ENCODE measurements around the gene BAIAP3. TPM values are rescaled to one million over a fixed set of nuclear protein-coding genes. Genes with fewer than 3 reads are reported as not detected.

Gene BAIAP3
- total RNA-seq, 2 experiments from 2014 or later, result 3.2 to 6.3 TPM

DNA sequence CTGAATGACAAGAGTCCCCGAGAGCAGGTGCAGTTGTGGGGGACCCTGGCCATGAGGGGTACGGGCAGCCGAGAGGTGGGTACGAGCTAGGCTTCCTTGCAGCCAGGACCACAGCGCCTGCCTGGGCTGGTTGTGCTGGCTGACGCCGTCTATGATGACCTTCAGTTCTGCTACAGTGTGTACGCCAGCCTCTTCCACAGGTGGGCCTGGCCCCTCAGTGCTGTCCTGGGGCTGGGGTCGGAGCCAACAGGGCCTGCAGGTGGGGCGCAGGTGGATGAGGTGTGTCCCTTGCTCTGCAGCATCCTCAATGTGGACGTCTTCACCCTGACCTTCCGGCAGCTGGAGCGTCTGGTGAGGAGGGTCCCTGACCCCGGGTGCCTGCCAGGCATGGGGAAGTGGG lies 11.1 kb downstream of the BAIAP3 start:
- no peak for DNase-seq (ENCODE audit: low spot score)
- Histone ChIP-seq H4K20me1 (ENCODE audit: insufficient read depth, low read length) (no peaks in the 10 kb centered on the region), H3K9me2 (ENCODE audit: insufficient read depth, low read length) (no peaks in the 10 kb centered on the region), H3K4me1 (ENCODE audit: insufficient read depth, low read length, poor library complexity, severe bottlenecking) (peaks cover 18% of the 10 kb centered on the region), H3K27ac (ENCODE audit: low read depth, low read length, poor library complexity, severe bottlenecking) (no peak overlapping the region), H3K79me2 (ENCODE audit: insufficient read depth, low read depth, low read length) (no peaks in the 10 kb centered on the region), H2AFZ (ENCODE audit: low read length) (no peak overlapping the region), H3K4me2 (ENCODE audit: low read length) (no peak overlapping the region), H3K36me3 (ENCODE audit: insufficient read depth, low read length) (peaks cover 12% of the 10 kb centered on the region; the same call in 1 of the 2 replicates), H3K4me3 (ENCODE audit: low read depth, low read length, poor library complexity, severe bottlenecking) (no peak overlapping the region), H3K9me3 (ENCODE audit: low read length) (no peaks in the 10 kb centered on the region)
- ChIA-PET CTCF (ENCODE audit: unreplicated experiment) (no interaction called here), POLR2A (no interaction called here)
- BruUV-seq (replicated peaks), result no TSS peak
- TF ChIP-seq, protein P1, sequence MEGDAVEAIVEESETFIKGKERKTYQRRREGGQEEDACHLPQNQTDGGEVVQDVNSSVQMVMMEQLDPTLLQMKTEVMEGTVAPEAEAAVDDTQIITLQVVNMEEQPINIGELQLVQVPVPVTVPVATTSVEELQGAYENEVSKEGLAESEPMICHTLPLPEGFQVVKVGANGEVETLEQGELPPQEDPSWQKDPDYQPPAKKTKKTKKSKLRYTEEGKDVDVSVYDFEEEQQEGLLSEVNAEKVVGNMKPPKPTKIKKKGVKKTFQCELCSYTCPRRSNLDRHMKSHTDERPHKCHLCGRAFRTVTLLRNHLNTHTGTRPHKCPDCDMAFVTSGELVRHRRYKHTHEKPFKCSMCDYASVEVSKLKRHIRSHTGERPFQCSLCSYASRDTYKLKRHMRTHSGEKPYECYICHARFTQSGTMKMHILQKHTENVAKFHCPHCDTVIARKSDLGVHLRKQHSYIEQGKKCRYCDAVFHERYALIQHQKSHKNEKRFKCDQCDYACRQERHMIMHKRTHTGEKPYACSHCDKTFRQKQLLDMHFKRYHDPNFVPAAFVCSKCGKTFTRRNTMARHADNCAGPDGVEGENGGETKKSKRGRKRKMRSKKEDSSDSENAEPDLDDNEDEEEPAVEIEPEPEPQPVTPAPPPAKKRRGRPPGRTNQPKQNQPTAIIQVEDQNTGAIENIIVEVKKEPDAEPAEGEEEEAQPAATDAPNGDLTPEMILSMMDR (conservative IDR thresholded peaks at IDR 0.05; ENCODE audit: low read length), result no peak
- no peak for TF ChIP-seq EZH2phosphoT487 (IDR thresholded peaks at IDR 0.05; ENCODE audit: borderline replicate concordance, low read depth, low read length)
- intact Hi-C loops (cut with micrococcal nuclease; ENCODE audit: unreplicated experiment), result no loop called here

DNA sequence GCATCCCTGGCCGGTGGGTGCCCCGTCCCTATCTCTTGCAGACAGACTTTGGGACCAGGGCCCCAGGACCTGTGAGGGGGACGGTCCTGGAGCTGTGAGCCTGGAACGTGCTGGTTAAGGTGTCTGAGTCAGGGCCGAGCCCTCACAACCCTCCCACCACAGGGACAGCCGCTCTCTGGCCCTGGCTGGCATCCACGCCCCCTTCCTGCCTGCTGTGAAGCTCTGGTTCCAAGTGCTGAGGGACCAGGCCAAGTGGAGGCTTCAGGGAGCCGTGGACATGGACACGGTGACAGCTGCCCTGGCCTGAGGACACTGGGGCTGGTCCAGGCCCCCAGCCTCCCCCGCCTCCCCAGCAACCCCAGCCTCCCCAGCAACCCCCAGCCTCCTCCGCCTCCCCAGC lies 11.6 kb downstream of the BAIAP3 start:
- Histone ChIP-seq H3K79me2 (ENCODE audit: insufficient read depth, low read depth, low read length) (no peaks in the 10 kb centered on the region), H3K27ac (ENCODE audit: low read depth, low read length, poor library complexity, severe bottlenecking) (no peak overlapping the region), H3K4me2 (ENCODE audit: low read length) (no peak overlapping the region), H3K4me3 (ENCODE audit: low read depth, low read length, poor library complexity, severe bottlenecking) (no peak overlapping the region), H3K36me3 (ENCODE audit: insufficient read depth, low read length) (peaks cover 14% of the 10 kb centered on the region; the same call in 1 of the 2 replicates), H3K9me2 (ENCODE audit: insufficient read depth, low read length) (no peaks in the 10 kb centered on the region), H2AFZ (ENCODE audit: low read length) (no peak overlapping the region), H3K4me1 (ENCODE audit: insufficient read depth, low read length, poor library complexity, severe bottlenecking) (peaks cover 18% of the 10 kb centered on the region), H3K9me3 (ENCODE audit: low read length) (no peaks in the 10 kb centered on the region), H4K20me1 (ENCODE audit: insufficient read depth, low read length) (no peaks in the 10 kb centered on the region)
- intact Hi-C loops (cut with micrococcal nuclease; ENCODE audit: unreplicated experiment), result no loop called here
- no peak for DNase-seq (ENCODE audit: low spot score)
- ChIA-PET CTCF (ENCODE audit: unreplicated experiment) (no interaction called here), POLR2A (no interaction called here)
- BruUV-seq (replicated peaks), result no TSS peak
- TF ChIP-seq EZH2phosphoT487 (IDR thresholded peaks at IDR 0.05; ENCODE audit: borderline replicate concordance, low read depth, low read length), result no peak
- TF ChIP-seq, protein P1 (conservative IDR thresholded peaks at IDR 0.05; ENCODE audit: low read length), result no peak

DNA sequence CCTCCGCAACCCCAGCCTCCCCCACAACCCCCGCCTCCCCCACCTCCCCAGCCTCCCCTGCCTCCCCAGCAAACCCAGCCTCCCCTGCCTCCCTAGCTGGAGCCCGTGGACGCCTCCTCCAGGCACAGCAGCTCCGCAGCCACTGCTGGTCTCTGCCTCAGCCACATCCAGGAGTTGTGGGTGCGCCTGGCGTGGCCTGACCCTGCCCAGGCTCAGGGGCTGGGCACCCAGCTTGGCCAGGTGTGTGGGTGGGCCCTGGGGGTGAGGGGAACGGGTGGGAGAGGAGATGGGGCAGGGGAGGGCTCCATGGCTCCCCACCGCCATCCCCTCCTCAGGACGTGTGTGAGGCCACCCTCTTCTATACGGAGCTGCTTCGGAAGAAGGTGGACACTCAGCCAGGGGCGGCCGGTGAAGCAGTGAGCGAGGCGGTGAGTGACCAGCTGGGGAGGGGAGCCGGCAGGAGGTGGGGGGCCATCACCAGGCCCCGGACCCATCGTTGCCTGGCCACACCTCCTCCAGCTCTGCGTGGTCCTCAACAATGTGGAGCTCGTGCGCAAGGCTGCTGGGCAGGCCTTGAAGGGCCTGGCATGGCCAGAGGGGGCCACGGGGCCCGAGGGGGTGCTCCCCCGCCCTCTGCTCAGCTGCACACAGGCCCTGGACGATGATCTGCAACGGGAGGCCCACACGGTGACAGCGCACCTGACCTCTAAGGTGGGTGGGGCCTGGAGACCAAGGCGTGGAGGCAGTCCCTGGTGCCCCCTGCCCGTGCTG lies 12.4 kb downstream of the BAIAP3 start:
- intact Hi-C loops (cut with micrococcal nuclease; ENCODE audit: unreplicated experiment), result no loop called here
- Histone ChIP-seq H3K9me2 (ENCODE audit: insufficient read depth, low read length) (no peaks in the 10 kb centered on the region), H3K4me2 (ENCODE audit: low read length) (no peak overlapping the region), H2AFZ (ENCODE audit: low read length) (no peak overlapping the region), H4K20me1 (ENCODE audit: insufficient read depth, low read length) (no peaks in the 10 kb centered on the region), H3K27ac (ENCODE audit: low read depth, low read length, poor library complexity, severe bottlenecking) (no peak overlapping the region), H3K36me3 (ENCODE audit: insufficient read depth, low read length) (peaks cover 15% of the 10 kb centered on the region; the same call in 1 of the 2 replicates), H3K9me3 (ENCODE audit: low read length) (no peaks in the 10 kb centered on the region), H3K4me1 (ENCODE audit: insufficient read depth, low read length, poor library complexity, severe bottlenecking) (peaks cover 24% of the 10 kb centered on the region), H3K79me2 (ENCODE audit: insufficient read depth, low read depth, low read length) (peaks cover under 1% of the 10 kb centered on the region; the same call in 1 of the 2 replicates), H3K4me3 (ENCODE audit: low read depth, low read length, poor library complexity, severe bottlenecking) (no peak overlapping the region)
- BruUV-seq (replicated peaks), result no TSS peak
- TF ChIP-seq, protein P1 (conservative IDR thresholded peaks at IDR 0.05; ENCODE audit: low read length), result no peak
- TF ChIP-seq EZH2phosphoT487 (IDR thresholded peaks at IDR 0.05; ENCODE audit: borderline replicate concordance, low read depth, low read length), result no peak
- ChIA-PET POLR2A (no interaction called here), CTCF (ENCODE audit: unreplicated experiment) (no interaction called here)
- DNase-seq (ENCODE audit: low spot score), result no peak

Measured in OCI-LY7 (cell line).